IPS DF 4.7 (cell line): ENCODE results near the gene BCS1L.

ENCODE experiments used
- DNase-seq: peaks from one replicate; pipeline ENCODE4 v3.0.0-alpha.2; 2013; ENCODE audit warnings: low spot score; ENCODE audit errors: extremely low read depth

The BCS1L gene

DNA sequence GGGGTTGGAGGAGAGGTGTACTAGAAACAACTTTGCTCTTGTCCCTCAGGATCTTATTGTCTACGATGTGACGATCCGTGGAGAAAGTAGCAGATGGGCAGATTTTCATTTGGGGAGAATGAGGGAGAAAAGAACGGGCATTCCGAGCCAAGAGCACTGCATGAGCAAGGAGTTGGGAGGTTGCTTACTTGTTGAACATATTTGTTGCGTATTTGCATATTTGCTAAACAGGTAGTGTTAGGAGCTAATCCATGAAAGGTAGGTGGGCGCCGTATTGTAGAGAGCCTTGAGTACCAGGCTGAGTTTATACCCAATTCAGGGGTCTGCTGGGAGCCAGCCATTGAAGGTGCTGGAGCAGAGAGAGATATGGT is 490 bp downstream of the BCS1L start:
- no peak for DNase-seq

DNA sequence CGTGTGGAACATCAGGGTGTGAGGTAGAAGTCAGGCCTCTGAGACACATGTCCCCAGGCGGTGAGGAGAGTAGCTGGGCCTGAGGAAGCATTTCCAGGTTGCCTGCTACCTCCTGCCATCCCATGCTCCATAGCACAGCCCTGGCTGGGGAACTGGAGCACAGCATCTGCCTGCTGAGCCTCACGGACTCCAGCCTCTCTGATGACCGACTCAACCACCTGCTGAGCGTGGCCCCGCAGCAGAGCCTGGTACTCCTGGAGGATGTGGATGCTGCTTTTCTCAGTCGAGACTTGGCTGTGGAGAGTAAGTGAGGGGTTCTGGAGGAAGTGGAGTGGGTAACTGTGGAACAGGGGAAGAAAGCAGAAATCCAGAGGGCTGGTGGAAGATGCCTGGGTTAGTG is 2.9 kb downstream of the BCS1L start:
- no peak for DNase-seq

DNA sequence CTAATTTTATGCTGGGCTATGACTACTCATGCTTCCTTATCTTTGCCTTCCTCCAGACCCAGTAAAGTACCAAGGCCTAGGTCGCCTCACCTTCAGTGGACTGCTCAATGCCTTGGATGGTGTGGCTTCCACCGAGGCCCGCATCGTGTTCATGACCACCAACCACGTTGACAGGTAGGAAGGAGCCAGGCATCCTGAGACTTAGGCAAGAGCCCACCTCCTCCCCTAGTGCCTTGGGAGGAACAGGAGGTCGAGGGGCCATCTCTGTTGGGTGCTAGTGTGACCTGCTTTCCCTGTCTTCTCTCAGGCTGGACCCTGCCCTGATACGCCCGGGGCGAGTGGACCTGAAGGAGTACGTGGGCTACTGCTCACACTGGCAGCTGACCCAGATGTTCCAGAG is 3.3 kb downstream of the BCS1L start:
- DNase-seq: no peak

DNA sequence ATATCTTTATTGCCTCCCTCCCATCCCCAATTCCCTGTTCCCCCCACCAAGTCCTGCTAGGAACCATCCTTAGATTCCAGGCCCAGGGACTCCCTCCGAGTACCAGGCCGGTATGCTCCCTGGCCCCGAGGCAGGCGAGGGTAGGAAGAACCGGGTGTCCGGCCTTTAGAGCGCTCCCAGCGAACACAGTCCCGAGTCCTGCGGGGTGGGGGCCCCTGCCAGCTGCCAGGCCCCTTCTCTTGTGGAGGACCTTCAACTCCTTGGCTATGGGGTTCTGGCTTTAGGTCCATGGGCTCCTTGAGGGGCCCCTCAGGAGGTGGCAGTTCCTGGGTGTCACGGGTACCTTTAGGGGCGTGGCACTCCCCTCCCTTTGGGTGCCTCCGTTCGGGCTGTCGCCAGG is 4.4 kb downstream of the BCS1L start:
- DNase-seq: no peak

DNA sequence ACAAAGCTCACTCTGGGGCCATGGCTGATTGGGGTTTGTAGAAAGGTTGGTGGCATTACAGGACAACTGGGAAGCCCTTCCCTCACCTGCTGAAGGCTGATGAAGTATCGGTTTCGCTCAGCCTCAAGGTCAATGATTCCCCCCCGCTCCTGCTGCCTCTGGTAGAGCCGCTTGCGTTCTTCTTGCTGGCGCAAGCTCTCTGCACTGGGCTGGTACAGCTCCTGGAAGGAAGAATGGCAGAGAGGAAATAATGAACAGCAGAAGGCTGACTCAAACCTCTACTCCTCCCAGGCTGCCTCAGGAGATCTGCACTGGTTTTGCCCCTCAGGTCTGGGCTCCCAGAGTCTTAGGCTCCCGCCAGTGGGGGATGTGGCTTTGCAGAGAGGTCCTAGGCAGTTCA is 5.2 kb downstream of the BCS1L start:
- DNase-seq: no peak

DNA sequence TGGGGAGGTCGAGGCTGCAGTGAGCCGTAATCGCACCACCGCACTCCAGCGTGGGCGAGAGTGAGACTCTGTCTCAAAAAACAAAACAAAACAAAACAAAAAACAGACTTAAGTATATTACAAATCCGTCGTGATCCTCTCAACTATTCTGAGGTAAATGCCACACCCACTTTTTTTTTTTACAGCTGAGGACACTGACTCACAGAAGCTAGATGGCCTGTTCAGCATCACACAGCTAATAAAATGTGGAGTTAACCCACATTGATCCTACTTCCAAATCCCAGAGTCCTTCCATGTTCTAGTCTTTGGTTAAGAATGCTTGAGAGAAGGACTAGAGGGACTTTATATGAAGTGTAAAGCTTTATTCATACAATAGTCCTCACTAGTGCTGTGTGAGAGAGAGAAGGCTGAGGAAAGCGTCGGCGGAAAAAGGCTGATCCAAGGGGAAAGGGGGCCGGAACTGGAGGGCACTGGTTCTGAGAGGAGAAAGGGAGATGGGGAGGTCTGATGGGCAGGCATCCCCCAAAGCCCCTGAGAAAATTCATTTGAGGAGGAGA is 11.7 kb downstream of the BCS1L start:
- DNase-seq: no peak

DNA sequence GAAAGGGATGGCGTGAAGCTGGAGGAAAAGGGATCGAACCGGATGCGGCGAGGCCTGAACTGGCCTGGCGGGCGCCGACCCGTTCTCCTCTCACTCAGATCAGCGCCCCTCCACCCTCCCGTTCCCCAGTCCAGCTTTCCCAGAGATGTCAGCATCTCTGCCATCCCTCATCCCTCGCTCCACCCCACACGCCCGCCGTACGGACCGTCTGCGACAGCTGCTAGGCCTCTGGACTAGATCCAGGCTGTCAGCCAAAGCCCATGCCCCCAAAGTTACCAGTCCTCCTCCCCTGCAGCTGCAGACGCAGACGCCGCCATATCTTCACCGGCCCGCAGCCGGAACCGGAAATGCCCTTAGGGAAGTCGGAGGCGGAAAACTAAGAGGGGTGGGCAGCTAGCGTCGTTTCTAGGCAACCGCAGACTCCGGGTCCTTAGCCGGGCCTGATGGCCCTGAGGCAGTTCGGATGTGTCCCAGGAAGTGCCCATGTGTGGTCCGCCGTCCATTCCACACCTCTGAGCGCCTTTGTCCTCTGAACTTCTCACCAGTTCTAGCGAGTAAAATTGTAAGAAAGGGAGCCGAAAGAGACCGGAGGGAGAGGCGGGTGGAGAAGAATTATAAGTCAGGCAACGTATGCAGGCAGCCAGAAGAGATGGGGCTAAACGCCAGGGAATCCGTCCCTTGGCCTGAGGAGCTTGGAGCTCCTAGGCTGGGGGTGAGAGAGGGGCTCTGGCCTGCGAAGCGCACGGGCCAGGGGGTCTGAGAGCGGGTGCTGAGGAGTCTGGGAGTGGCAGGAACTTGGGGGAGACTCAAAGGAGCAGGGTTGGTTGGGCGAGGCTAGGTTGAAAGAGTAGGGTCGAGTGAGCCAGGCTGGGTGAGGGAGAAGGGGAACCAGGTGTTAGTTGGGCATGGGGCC is 12.4 kb downstream of the BCS1L start, which contains the start of the genes RNF25 and STK36:
TSS of gene RNF25 (minus strand) at position 349 of the 913 bp plus-strand sequence. CDS start at position 317, 32 bp downstream.
TSS of gene STK36 (plus strand) at position 433 of the 913 bp plus-strand sequence. CDS start 744 bp downstream, outside the sequence.
- peak; percentile 80 for DNase-seq

DNA sequence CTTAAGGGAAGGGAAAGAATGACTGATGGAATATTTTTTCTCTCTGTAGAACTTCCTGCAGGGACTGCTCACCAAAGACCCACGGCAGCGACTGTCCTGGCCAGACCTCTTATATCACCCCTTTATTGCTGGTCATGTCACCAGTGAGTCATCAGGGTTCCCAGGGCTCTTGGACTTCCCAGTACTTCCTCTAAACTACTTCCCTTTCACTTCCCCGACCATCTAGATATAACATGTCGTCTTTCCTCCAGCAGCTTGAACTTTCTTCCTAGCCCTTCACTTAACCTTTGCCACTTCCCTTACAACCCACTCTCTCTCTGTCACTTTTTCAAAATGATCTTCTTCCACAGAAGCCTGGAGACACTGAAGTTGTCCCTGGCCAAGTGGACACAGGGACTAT is 19.6 kb downstream of the BCS1L start:
- DNase-seq: no peak

DNA sequence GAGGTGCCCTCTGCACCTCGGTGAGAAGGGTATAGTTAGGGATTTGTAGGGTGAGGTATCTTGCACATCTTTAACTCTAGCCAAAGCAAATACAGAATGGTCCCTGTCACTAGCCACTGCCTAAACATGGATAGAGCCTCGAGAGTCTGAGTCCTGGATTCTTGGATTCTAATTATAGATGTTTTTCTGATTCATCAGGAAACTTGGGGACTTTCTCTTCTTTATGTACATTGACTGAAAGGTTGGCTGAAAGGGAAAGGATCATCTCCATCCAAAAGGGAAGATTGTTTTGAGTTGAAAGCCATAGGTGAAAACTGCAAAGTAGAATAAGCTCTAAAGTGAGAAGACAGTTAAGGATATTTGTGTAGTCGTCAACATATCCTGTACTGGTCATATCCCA is 20.6 kb downstream of the BCS1L start:
- DNase-seq: no peak

DNA sequence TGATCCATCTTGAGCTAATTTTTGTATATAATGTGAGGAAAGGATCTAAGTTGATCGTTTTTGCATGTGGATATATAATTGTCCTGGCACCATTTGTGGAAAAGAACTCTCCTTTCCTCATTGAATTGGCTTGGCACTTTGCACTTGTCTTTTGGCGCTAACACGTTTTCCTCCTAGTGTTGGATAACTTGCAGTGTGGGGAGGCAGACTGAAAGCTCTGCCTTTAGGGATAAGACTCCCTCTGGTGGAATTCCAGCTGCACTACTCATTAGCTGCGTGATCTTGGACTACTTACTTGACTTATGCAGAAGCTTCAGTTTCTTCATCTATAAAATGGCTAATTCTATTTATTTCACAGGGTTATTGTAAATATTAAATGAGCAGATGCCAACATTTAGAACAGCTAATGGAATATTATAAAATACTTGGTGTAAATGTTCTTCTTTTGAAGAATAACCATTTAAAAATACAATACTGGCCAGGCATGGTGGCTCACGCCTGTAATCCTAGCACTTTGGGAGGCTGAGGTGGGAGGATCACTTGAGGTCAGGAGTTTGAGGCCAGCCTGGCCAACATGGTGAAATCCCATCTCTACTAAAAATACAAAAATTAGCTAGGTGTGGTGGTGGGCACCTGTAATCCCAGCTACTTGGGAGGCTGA is 28.0 kb downstream of the BCS1L start:
- DNase-seq: peak; percentile 44

DNA sequence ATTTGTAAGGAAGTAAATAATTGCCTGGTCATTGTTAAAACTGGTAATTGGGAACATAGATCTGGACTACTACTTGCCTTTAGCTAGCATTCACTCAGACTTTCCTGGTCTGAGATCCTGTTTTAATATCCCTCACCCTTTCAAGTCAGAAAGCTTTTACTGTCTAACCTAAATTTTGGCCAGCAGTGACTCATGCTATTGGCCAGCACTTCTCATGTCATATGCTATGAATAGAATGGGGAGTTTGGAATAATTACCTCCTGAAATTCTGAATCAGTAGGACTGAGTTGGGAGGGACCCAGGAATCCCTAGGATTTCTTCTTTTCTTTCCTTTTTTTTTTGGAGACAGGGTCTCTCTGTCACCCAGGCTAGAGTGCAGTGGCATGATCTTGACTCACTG is 31.8 kb downstream of the BCS1L start:
- no peak for DNase-seq

DNA sequence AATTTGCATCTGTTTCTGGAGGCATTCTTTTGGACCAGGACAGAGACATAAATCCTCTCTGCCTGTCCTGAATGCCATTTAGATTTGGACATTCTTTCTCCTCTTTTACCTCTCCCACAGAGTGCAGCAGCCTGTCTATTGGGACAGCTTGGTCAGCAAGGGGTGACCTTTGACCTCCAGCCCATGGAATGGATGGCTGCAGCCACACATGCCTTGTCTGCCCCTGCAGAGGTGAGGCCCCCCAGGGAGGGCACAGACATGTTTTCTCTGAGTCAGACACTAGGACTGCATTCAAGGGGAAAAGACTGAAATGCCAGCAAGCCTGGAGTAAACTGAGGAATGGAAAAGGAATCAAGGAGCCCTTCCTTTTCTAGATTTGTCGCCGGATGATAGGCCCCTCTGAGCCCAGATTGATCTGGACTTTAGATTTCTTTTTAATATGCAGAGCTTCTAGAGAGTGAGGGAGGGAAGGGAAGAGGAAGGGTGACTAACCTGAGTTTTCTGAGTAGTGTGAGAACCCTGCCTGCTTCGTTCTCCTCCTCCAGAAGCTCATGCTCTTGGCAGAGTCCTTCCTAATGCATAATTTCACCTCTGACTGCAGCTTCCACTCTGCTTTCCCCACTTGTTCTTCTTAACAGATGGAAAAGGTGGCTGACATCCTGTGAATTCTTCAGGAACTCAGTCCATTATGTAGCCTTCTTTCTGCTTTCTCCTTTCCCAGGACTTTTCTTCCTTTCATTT is 35.1 kb downstream of the BCS1L start:
- DNase-seq: no peak

DNA sequence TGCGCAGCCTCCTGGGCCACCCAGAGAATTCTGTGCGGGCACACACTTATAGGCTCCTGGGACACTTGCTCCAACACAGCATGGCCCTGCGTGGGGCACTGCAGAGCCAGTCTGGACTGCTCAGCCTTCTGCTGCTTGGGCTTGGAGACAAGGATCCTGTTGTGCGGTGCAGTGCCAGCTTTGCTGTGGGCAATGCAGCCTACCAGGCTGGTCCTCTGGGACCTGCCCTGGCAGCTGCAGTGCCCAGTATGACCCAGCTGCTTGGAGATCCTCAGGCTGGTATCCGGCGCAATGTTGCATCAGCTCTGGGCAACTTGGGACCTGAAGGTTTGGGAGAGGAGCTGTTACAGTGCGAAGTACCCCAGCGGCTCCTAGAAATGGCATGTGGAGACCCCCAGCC is 39.4 kb downstream of the BCS1L start:
- DNase-seq: no peak

DNA sequence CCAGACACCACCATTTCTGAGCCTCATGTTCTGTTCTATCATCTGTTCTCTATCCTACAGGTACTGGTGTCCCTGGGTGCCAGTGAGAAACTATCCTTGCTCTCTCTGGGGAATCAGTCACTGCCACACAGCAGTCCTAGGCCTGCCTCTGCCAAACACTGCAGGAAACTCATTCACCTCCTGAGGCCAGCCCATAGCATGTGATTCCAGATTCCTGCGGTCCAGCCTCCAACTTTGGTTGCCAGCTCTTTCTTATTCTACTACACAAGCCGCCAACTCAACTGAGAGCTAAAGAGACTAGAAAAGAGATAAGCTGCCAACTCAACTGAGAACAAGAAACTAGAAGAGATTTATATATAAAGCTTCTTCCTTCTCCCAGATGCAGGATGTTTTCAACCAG is 42.3 kb downstream of the BCS1L start:
- DNase-seq: no peak

DNA sequence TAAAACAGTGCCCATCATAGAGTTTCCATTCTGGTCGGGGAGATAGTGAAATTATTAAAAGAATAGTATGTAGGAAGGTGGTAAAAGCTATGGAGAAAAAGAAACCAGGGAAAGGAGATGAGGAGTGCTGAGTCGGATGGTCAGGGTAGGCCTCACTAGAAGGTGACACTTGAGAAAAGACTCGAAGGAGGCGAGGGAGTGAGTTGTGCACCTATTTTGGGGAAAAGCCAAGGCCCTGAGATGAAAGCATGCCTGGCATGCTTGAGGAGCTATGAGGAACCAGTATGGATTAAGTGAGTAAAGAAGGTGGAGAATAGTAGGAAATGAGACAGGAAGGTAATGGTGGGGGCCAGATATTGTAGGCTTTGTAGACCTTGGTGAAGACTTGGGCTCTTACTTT is 43.9 kb downstream of the BCS1L start:
- DNase-seq: no peak

DNA sequence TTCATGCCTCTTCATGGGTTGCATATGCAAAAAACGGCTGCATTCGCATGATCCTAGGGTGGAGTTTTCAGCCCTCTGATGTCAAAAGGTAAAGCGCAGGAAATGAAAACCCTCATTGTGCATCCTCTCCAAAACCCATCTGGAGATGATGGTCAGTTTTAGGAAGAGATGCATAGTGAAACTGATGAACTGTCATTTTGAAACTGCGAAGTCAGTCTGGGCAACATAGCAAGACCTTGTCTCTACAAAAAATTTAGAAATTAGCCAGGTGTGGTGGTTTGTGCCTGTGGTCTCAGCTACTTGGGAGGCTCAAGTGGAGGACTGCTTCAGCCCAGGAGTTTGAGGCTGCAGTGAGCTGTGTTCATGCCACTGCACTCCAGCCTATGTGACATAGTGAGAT is 48.6 kb downstream of the BCS1L start:
- DNase-seq: no peak

DNA sequence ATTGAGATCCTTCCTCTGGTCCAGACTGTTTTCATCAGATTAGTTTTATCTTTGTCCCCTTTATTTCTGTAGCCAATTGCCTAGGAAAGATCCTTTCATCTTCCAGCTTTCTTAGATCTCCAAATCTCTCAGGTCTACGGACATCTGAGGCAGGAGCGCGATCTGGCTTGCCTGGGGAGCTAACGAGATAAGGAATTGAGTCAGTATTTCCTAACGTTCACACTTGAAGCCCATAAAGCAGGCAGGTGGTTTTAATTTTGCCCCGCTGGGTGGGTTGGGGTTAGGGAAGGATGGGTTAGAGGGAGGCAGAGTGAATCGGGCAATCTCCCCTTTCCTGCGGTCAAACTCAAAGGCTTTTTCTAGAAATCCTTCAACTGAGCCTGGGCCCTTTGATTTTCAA is 50.4 kb downstream of the BCS1L start:
- no peak for DNase-seq

DNA sequence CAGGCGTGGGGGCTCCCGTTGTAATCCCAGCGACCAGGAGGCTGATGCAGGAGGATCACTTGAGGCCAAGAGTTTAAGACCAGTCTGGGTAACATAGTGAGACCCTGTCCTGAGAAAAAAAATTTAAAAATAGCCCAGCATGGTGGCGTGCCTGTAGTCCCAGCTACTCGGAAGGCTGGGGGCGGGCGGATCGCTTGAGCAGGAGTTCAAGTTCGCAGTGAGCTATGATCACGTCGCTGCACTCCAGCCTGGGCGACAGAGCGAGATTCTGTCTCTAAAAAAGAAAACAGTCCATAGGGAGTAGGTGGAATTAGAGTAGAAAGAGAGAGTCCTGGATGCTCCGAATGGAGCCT is 50.8 kb downstream of the BCS1L start:
- DNase-seq: no peak

DNA sequence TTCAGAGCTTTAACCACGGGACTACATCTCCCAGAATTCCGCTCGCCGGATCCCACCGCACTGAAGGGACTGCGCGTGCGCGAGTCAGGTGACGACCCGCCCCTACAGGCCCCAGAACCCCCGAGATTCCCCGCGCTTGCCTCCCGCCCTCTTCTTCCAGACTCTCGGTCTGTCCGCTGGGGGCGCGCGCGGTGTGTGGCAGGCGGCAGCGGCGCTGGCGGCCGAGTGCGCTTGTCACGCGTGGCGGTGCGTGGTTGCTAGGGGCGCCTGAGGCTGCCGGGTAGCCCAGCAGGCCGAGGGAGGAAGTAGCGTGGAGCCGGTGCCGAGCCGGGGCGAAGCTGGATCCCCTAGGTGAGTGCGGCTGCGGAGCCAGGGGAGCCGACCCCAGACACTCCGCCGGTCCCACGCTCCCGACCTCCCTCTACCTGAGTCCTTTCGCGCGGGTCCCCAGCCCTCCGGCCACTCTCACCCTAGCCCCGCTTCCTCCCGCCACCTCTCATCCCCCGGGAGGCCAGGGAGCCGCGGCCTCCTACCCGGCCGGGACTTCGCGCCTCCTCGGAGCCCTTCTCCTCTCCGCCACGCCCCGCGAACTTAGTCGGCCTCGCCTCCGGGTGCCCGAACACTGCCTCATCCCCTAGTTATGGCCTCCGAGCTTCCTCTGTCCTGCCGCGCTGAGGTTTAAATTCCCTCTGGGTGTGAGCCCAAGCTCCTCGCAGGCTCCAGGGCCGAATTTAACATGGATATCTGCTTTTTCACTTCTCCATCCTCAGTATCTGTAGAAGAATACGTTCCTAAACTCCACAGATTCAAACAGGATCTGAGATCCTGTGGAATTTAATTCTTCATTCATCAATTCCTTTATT is 51.4 kb downstream of the BCS1L start, which contains the start of gene TTLL4:
TSS of gene TTLL4 (plus strand) at position 149 of the 863 bp plus-strand sequence. CDS start 26,842 bp downstream, outside the sequence.
- DNase-seq: peak; percentile 71

DNA sequence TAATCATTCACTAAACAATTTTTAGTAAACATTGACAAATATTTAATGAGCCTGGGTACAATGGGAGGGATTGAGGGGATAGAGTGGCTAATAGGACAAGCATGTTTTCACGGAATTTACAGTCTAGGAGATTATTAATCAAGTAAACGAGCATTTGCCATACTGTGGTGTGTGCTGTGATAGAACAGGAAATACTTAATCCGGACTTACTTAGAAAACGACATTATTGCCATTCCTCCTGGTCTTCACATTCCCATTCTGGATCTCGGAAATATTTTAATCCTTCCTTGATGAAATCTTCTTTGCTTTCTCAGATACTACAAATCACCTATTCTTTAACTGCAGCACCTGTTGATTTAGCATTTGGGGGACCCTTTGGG is 52.1 kb downstream of the BCS1L start:
- no peak for DNase-seq
